GM12872 (cell line): Measurements from ENCODE around the gene IL1B.

Experiments
- TF ChIP-seq, protein P1 (sequence below): IDR thresholded peaks from 3 replicates; pipeline ENCODE4 v1.5.1; 2011; ENCODE audit warnings: low read depth, mild to moderate bottlenecking, low read length, moderate library complexity; ENCODE audit not compliant: insufficient read depth

The IL1B gene

GRCh38 chr2:112836695-112837117 is at the start of gene IL1B:
Gene IL1B, minus strand, starts transcription at chr2:112836779. Its CDS starts 550 bp downstream, at chr2:112836229.
- TF ChIP-seq, protein P1, sequence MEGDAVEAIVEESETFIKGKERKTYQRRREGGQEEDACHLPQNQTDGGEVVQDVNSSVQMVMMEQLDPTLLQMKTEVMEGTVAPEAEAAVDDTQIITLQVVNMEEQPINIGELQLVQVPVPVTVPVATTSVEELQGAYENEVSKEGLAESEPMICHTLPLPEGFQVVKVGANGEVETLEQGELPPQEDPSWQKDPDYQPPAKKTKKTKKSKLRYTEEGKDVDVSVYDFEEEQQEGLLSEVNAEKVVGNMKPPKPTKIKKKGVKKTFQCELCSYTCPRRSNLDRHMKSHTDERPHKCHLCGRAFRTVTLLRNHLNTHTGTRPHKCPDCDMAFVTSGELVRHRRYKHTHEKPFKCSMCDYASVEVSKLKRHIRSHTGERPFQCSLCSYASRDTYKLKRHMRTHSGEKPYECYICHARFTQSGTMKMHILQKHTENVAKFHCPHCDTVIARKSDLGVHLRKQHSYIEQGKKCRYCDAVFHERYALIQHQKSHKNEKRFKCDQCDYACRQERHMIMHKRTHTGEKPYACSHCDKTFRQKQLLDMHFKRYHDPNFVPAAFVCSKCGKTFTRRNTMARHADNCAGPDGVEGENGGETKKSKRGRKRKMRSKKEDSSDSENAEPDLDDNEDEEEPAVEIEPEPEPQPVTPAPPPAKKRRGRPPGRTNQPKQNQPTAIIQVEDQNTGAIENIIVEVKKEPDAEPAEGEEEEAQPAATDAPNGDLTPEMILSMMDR: no peak

DNA sequence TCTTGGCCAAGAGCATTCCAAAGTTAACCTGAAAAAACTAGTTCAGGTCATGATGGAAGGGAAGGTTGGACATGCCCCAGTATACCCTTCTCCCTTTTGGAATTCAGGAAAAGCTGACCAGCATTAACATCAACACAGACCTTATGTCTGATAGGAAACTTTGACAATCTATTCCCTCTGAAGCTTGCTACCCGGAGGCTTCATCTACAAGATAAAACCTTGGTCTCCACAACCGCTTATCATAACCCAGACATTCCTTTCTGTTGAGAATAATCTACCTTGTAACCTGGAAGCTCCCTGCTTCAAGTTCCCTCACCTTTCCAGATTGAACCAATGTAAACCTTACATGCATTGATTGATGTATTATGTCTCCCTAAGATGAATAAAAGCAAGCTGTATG is 49.7 kb upstream of the IL1B start:
- TF ChIP-seq, protein P1: no peak

GRCh38 chr2:112885506-112885902 is 48.9 kb upstream of the IL1B start:
- TF ChIP-seq, protein P1: no peak

DNA sequence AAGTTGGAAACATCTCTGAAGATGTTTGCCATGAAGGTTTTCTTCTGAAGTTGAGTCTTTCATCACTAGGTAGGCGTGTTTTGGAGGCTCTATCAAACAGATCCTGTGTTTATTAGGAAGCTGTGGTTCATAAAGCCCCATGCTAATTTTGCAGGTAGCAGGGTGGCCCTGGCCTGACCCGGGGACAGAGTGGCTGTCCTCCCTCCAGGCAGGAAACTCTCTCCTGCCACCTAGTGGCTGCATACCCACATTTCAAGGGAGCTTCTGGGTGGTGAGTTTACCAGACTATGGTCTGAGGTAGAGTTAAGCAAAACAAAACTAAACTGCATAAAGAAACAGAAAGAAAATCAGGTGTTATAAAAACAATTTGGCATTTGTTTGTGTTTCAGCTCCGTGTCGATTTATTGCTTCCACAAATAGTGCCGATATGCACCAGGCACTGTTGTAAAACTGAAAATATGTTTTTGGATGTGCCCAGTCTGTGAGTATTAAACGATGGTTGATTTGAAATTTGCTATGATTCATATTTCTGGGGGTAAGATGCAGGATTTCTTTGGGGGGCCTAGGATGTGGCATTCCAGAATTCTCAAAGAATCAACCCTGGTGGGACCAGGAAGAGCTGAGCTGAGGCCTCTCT is 48.4 kb upstream of the IL1B start:
- TF ChIP-seq, protein P1: peak; percentile 87

- TF ChIP-seq, protein P1: no peak
These were observed 47.1 kb upstream of the IL1B start for GRCh38 chr2:112883669-112884068.

- TF ChIP-seq, protein P1: no peak
These were observed 44.8 kb upstream of the IL1B start for GRCh38 chr2:112881217-112881985.

DNA sequence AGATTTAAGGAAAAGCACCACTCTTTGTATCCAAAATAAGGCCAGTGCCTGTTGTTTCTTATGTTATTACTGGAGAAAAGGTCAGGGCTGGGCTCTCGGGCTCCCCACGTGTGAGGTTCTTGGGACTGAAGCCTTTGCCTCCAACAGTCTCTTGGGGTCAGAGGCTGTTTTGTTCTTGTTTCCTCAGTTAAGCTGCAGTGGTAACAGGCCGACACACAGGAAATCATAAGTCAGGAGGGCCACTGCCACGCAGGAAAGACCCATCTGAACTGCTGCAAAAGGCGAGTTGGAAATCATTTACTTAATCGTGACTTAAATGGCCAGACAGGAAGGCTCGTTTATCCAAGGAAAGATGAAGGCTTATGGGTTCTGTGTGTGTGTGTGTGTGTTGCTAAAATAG is 44.1 kb upstream of the IL1B start:
- TF ChIP-seq, protein P1: no peak
